A204.1 (cell line): Measurements from ENCODE around the gene PGPEP1.
A peak's percentile ranks its signal among the peaks of the same experiment; 100 is the strongest.
"Not testable (repeated sequence)": the region's sequence is repeated elsewhere in the genome, so short reads cannot be mapped to it uniquely, and the experiment has no call there.

Source experiments
- FAIRE-seq: peaks from 2 replicates; lab custom pipeline; 2012; peaks lifted over from hg19 to GRCh38; lab: Jason Lieb, UNC

PGPEP1 gene

GRCh38 chr19:18332917-18333530 lies 7.4 kb upstream of the PGPEP1 start:
- no peak for FAIRE-seq

DNA sequence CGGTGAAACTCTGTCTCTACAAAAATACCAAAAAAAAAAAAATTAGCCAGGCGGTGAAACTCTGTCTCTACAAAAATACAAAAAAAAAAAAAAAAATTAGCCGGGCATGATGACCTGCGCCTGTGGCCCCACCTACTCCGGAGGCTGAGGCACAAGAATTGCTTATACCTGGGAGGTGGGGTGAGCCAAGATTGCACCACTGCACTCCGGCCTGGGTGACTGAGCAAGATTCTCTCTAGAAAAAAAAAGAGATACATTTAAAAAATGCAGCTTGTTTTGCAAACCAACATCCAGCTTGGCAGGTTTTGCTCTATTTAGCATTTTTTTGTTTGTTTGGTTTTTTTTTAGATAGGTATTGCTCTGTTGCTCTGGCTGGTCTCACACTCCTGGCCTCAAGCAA lies 6.7 kb upstream of the PGPEP1 start:
- FAIRE-seq: no peak

- FAIRE-seq: no peak
Observed at GRCh38 chr19:18336121-18336520, 4.3 kb upstream of the PGPEP1 start.

DNA sequence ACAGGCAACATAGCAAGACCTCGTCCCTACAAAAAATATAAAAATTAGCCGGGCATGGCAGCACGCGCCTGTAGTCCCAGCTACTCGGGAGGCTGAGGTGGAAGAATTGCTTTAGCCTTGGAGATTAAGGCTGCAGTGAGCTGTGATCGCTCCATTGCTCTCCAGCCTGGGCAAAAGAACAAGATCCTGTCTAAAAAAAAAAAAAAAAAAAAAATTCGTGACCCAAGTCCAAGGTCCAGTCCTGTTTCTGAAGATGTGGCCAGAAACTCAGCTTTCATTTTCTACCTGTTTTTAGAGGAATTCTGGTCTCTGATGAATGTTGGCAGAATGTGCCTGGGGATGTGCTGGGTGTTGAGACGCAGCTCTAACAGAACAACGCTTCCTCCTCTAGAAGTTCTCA lies 1.9 kb upstream of the PGPEP1 start:
- FAIRE-seq: no peak

GRCh38 chr19:18339723-18340122 lies 675 bp upstream of the PGPEP1 start:
- FAIRE-seq: no peak

DNA sequence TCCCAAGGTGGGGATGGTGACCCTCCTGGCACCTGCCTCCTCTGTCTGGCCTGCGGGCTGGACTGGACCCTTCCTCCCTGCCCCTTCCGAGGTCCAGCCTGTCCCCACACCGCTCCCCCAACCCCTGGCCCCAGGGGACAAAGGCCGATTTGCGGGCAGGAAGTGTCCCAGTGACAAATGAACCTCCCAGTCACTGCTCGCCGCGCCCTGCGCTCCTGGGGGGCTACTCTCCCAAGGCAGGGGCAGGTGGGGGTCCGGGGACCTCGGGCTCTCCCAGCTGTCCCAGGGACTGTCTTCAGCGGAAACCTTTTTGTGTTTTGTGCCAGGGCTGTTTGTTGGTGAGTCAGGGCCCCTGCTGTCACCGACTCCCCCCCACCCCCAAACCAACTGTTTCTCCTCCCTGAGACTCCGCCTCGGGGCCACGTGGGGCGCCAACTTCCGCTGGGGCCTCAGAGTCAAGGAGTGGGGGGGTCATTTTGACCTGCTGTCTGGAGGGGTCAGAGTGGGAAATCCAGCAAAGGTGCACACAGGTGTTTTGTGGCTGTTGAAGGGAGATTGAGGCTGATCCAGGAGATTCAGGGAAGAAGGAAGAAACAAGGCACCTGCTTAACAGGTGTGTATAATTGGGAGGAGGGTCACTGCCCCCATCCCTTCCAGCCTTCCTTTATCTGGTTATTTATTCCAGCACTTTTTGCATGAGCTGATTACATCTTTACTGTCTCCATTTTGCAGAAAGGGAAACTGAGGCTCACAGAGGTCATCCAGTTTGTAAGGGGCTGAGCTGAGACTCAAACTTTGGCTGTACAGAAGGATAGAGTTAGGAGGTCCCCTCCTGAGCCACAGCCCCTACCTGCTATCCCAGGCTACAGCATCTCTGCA lies 831 bp downstream of the PGPEP1 start:
- no peak for FAIRE-seq

- FAIRE-seq: no peak
Observed at GRCh38 chr19:18342090-18342632, 1.8 kb downstream of the PGPEP1 start.

DNA sequence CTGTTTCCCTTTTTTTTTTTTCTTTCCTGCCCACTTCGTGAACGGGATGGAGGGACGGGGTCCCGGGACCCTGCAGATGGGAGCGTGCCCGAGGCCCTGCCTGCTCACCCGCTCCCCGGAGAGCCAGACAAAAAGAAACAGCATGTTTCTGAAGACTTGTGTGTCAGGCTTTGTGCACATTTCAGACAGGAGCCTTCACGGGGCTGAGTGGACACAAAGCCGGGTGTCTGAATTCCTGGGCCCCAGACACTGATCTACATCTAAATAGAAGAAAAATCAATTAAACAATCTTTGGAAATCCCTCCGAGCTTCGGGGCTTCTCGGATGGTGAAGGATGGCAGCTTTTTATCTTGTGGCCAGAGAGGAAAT lies 4.2 kb downstream of the PGPEP1 start:
- FAIRE-seq: no peak

DNA sequence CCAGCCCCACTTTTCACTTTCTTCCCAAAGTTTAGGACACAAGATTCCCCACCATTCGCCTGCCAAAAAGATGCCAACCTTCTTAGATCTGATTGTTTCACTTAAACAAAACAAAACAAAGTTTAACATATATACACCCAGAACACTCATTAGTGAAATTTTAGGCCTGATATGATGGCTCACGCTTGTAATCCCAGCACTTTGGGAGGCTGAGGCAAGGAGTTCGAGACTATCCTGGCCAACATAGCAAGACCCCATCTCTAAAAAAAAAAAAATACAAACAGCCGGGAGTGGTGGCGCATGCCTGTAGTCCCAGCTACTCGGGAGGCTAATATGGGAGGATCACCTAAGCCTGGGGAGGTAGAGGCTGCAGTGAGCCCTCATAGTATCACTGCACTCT lies 4.9 kb downstream of the PGPEP1 start:
- no peak for FAIRE-seq

- FAIRE-seq: no peak
Observed at GRCh38 chr19:18346091-18346490, 5.7 kb downstream of the PGPEP1 start.

- no peak for FAIRE-seq
Observed at GRCh38 chr19:18348171-18348570, 7.8 kb downstream of the PGPEP1 start.

- not testable (repeated sequence) for FAIRE-seq
Observed at GRCh38 chr19:18348818-18349339, 8.5 kb downstream of the PGPEP1 start.

- peak; percentile 94 for FAIRE-seq
Observed at GRCh38 chr19:18349524-18350128, 9.2 kb downstream of the PGPEP1 start.

- FAIRE-seq: no peak
Observed at GRCh38 chr19:18350490-18350889, 10.1 kb downstream of the PGPEP1 start.

DNA sequence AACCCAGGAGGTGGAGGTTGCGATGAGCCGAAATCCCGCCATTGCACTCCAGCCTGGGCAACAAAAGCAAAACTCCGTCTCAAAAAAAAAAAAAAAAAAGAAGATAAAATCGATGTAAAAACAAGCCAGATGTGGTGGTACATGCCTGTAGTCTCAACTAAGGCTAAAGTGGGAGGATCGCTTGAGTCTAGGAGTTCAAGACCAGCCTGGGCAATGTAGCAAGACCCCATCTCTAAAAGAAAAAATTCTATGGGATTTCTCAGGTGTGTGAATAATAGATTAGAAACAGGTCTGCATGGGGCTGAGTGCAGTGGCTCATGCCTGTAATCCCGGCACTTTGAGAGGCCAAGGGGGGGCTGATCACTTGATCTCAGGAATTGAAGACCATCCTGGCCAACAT lies 11.1 kb downstream of the PGPEP1 start:
- FAIRE-seq: no peak

- FAIRE-seq: no peak
Observed at GRCh38 chr19:18353378-18354005, 13.1 kb downstream of the PGPEP1 start.

GRCh38 chr19:18354743-18355142 lies 14.3 kb downstream of the PGPEP1 start:
- not testable (repeated sequence) for FAIRE-seq

DNA sequence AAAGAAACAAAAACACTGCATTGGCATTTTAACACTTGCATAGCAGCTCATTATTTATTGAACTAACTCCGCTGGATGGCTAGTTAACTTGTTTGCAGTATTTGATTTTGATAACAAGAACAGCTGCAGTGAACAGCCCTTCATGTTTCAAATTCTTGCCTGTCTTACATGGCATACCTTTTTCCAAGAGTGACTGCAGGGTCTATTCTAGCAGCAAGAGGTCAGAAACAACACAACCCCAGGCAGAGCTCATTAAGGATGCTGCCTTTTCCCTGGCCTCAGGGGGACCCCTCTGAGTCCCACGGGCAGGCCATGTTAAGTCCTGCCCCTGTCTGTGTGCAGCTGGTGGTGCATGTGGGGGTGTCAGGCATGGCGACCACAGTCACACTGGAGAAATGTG lies 16.6 kb downstream of the PGPEP1 start:
- FAIRE-seq: no peak

DNA sequence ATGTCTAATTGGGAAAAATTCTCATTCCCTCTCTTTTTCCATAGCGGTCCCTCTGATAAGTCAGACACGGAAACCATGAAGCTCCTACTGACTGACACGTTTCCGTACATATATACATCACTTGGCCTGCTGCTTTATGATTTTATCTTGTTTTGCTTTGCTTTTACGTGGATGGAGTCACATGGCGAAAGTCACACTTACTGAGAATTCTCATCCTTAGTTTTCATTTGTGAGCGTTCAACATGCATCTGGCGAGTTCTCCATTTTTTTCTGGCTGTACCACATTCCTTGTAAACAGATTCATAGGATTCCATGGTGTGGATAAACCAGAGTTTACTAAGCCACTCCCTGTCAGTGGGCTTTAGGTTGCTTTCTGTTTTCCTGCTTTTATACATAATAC lies 21.2 kb downstream of the PGPEP1 start:
- FAIRE-seq: no peak

- no peak for FAIRE-seq
Observed at GRCh38 chr19:18362934-18363542, 22.6 kb downstream of the PGPEP1 start.

DNA sequence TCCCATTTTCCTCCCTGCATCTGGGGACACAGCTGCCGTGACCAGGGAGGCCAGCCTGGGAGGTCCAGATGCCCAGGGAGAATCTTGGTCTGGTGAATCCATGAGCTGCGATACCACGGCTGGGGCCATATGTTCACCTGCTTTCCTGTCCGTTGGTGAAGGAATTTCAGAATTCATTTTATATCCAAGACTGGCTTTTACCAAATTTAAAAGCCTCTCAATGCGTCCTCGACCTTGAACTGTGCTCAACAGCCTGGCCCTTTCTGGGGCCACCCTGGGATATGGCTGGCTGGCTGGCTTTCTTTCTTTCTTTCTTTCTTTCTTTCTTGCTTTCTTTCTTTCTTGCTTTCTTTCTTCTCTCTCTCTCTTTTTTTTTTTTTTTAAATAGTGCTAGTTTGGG lies 23.4 kb downstream of the PGPEP1 start:
- no peak for FAIRE-seq

DNA sequence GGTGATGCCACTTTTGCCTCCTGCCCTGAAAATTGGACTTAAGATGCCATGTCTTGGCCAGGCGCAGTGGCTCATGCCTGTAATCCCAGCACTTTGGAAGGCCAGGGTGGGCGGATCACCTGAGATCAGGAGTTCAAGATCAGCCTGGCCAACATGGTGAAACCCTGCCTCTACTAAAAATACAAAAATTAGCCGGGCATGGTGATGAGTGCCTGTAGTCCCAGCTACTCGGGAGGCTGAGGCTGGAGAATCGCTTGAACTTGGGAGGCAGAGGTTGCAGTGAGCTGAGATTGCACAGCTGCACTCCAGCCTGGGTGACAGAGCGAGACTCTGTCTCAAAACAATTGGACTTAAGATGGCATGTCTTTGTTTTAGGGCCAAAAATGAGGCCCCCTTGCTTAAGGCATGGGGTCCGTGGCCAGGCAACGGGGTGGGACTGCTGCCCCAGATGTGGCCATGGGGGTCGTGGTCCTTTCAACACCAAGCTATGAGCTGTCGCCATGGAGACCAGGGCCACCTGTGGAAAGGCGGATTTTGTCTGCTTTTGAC lies 24.0 kb downstream of the PGPEP1 start:
- not testable (repeated sequence) for FAIRE-seq
